Measurements from ENCODE around the gene RAB26.
"Not testable (repeated sequence)": the region's sequence is repeated elsewhere in the genome, so short reads cannot be mapped to it uniquely, and the experiment has no call there.

RAB26 gene

DNA sequence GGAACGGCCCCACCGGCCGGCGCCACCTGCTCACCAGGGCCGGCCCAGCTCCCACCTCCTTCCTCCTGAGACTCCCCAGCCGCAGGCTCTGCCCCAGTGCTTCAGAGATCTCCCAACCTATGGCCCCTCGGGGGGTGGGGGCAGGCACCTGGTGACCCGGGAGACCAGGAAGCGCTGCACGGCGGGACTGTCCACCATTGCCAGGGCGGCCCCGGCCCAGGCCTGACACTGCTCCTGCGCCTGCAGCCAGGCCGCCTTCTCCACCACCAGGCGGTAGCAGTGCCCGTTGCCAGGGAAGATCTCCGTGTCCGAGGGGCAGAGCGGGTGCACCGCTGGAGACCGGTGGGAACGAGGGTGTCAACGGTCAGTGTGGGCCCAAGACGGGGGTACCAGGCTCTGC lies 31.1 kb upstream of the RAB26 start:
- DNase-seq (ENCODE audit: low spot score) = not testable (repeated sequence)

DNA sequence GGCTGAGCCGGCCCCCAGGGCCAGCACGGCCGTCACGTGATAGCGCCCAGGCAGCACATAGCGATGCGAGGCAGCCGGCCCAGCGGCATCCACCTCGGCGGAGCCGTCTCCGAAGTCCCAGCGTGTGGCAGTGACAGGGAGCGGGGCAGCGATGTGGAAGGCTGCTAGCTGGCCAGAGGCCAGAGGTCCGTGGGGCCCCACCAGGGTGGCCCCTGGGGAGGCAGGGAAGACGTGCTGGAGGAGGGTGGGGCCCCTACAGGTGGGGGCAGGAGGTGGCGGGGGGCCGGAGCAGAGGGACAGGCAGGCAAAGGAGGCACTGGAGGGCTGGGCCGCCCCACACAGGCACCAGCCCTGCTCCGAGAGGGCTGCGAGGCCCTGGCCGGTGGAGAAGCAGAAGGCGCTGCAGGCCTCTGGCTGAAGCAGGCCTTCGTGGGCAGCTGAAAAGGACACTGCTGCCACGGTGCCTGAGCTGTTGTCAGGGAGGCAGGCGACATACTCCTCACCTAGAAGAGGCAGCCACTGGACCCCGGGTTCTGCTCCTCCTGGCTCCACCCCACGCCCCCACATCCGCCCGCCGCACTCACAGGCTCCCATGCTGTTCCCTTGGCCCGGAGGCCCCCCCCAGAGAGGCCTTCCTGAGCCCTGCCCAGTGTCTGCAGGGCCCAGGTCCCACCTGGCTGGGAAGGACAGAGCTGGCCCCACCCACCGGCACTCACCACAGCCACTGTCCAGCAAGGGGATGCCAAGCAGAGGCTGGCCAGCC lies 30.3 kb upstream of the RAB26 start:
- DNase-seq (ENCODE audit: low spot score) = not testable (repeated sequence)

DNA sequence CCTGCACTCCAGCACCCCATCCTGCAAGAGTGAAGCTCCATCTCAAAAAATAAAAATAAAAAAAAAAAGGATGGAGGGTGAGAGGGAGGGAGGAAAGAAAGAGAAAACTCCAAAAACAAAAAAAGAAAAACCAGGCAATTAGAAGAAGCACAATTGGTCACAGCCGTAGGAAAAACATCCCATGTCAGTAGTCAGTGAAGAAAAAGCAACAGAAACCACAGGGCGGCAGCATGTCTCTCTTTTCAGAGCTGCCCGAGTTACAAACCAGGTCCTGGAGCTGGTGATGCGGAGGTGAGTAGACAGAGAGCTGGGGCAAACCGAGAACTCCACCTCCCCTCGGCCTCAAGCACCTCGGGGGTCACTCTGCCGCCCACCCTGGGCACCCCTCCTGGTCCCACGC lies 27.1 kb upstream of the RAB26 start:
- DNase-seq (ENCODE audit: low spot score) = not testable (repeated sequence)

DNA sequence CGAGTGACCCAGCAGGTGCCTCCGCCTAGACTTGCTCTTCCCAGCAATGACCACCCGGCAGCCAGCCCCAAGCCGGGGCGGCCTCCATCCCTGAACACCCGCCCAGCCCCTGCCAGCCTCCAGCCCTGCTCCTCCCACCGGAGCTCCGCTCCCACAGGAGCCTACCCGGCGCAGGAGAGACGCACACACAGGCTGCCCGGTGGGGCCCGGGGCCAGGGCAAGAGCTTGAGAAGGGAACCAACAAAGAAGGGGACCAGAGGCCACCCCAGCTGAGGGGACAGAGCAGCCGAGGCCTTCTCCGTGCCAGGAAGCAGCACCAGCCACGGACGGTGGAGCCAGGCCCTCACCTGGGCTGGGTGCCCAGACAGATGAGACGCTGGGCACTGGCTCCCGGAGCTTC lies 26.6 kb upstream of the RAB26 start:
- no peak for DNase-seq (ENCODE audit: low spot score)

DNA sequence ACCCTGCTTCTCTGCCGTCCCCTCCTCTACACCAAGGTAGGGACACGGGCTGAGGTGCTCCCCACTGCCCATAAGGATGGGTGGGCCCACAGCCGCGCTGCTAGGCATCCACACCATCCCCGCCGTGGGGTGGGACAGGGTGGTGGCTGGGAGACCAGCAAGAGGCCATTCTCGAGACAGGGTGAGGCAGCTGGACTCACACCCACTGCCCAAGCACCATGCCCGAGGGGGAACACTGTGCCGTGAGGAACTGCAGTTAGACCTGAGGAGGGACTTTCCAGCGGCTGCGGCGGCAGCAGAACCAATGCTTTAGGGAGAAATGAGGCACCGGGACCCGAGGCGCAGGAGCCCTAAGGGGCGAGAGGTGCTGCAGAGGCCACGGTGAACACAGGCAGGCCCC lies 26.0 kb upstream of the RAB26 start:
- no peak for DNase-seq (ENCODE audit: low spot score)

DNA sequence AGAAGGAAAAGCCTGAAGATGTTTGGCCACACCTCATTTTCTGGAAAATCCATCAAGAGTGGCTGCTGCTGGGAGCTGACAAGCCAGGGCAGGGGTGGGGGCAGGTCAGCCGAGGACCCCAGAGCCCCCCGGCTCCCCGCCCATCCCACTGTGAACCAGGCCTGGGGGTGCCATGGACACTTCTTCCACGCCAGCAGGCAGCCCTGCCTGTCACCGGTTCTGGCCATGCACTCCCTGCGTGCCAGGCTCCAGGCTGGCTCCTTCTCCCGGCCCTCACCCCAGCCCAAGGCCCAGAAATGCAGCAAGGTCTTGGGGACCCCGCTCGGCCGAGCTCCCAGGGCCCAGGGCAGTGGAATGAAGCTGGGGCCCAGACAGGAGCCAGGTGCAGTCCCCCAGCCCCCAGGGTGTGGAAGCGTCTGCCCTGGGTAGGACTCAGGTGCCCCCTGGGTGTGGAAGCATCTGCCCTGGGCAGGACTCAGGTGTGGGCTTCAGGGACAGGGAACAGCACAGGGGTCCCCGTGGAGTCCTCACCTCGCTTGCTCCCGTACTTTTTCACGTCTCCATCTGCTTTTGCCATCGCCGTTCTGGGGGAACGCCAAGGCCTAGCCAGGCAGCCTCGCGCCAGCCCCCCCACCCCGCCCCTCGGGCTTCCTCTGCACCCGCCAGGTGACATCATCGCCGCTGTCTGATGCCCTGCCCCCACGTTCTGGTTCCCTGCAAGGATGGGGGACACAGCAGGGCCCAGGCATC lies 25.3 kb upstream of the RAB26 start:
- DNase-seq (ENCODE audit: low spot score) = not testable (repeated sequence)

DNA sequence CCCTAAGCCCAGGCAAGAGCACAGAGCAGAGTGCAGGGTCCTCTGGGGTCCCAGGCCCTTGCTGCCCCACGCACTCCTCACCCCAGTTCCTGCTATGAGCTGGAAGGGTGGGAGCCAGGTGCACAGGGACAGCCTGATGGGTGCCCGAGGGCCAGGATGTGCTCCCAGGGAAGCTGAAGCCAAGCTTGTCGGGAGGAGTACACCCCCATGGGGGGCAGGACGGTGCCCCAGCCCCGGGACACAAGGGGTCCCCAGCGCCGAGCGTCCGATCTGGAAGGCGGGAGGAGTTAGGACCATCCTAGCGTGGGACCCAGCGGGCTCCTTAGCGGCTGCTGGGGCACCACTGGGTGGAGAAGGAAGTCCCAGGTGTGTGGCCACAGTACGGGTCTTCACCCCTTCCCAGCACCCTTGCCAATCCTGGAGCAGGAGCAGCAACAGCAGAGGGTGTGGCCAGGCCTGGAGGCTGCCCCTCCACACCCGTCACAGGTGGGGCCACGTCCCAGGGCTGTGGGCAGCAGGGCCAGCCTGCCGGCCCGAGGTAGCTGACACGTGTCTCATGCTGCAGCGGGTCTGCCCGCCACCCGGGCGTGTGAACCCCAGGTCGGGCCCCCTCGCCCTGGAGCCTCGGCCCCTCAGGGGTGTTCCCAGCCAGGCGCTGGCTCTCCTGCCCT lies 24.6 kb upstream of the RAB26 start:
- not testable (repeated sequence) for DNase-seq (ENCODE audit: low spot score)

DNA sequence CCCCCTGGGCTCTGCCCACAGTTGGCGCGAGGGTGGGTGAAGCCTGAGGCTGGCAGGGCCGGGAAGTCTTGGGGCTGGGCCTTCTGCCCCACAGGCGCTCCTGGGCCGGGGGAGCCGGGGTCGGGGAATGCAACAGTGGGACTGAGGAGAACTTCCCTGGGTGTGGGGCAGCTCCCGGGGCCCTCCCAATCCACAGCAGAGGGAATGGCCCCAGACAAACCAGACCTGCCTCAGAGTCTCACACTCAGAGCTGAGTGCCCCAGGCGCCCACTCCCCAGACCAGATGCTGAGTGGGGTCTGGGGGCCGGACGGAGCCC lies 24.1 kb upstream of the RAB26 start:
- DNase-seq (ENCODE audit: low spot score) = not testable (repeated sequence)

DNA sequence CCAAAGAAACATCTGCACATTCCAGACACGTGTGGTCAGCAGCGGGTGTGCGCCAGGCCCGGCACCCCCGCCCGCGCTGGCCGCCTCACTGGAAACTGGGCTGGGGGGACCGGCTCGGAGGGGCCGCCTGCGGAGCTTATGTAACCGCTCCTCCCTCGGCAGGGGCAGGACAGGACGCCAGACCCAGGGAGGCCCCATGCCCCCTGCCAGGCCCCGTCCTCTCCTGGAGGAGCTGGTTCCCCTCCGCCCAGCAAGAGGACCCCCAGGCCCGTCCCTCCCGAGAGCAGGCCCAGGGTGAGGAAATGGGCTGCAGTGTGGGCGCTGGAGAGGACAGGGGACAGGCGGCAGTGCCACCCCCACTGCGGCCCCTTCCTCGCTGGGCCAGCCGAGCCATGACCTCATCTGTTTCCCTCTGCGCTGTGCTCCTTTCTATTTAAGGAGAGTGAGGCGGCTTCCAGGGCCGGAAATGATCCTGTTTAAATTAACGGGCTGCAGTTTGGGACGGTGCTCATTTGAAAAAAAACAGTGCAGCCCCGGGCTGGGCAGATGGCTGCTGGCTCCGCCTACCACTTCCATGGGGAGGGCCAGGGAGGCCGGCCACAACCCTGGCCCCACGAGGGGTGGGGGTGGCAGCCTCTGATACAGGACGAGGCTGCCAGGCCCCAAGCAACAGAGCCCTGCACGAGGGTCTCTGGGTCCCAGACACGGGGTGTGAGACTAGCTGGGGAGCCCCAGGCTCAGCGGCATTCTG lies 23.6 kb upstream of the RAB26 start:
- DNase-seq (ENCODE audit: low spot score) = not testable (repeated sequence)

DNA sequence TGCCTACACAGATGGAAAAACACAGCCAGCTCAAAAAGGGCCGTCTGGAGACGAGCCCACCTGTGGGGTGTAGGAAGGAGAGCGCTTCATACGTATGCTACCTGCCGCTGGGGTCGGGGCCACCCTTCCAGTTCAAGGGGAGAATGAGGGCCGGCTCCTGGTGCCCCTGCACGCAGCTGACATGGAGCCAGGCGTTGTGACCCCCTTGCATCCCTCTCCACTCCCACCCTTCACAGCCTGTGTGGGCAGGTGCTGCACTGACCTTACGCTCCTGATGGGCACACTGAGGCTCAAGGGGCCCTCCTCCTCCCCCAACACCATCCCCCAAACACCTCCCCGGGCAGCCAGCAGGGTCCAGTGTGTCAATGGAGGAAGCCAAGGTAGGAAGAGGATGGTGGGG lies 22.8 kb upstream of the RAB26 start:
- DNase-seq (ENCODE audit: low spot score) = not testable (repeated sequence)

DNA sequence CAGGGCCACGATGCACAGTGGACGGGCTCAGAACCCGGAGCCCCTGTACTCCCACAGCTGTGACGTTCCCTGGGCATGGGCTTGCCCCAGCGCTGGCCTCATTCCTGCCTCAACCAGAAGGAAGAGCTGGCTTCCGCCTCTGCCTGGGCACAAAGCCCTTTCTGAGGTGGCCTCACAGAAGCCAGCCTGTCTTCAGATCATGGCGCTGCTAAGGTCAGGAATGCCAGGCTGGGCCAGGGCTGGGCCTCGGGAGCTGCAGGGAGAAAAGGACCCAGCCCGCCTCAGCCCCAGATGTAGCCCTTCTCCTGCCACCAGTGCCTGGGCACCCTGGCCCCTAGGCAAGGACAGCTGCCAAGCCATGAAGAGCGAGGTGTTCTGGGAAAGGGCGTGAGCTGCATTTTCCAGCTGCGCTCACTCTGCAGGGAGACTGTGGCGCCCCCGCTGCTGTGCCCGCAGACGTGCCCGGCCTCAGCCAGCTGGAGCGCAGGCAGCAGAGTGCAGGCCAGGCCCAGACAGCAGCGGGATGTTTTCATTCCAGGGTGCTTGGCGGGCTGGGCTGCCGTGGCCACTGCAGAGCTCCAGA lies 22.2 kb upstream of the RAB26 start:
- not testable (repeated sequence) for DNase-seq (ENCODE audit: low spot score)

DNA sequence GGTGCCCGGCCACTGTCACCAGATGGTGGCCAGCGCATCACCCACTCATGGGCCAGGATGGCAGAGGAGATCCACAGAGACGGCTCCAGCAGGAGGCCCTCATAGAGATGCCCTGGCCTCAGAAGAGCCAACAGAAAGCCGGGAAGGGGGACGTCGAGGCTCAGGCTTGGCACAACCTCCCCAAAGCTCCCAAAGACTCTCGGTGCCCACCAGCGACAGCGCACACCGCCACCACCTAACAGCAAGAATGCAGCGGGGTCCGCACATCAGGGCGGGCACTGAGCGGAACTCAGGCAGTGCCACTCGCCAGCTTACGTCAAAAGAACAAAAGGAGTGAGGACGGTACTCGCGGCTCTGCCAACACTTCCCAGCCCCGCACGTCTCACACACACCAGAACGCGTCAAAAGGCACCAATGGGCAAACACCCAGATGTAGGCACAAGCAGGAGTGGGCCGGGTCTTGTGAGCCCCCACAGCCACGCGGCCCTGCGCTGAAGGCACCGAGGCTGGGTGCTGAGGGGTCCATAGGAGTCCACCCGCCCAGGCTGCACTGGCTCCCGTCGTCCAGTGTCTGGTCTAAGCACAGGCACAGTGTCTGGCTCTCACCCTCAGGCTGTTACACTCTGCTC lies 21.4 kb upstream of the RAB26 start:
- DNase-seq (ENCODE audit: low spot score) = not testable (repeated sequence)

DNA sequence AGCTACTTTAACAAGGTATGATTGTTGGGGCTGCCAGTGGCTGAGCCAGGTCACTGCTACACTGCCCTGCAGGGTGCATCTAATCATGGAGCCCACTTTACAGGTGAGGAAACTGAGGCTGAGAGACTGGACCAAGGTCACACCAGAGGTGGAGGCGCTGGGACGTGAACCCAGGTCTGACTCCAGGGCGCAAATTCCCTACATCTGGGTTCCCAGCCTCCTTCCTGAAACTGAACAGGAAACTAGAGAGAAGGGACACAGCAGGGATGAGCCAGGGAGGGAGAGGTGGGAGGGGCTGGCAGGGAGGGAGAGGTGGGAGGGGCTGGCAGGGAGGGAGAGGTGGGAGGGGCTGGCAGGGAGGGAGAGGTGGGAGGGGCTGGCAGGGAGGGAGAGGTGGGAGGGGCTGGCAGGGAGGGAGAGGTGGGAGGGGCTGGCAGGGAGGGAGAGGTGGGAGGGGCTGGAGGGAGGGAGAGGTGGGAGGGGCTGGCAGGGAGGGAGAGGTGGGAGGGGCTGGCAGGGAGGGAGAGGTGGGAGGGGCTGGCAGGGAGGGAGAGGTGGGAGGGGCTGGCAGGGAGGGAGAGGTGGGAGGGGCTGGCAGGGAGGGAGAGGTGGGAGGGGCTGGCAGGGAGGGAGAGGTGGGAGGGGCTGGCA lies 20.7 kb upstream of the RAB26 start:
- DNase-seq (ENCODE audit: low spot score) = not testable (repeated sequence)

DNA sequence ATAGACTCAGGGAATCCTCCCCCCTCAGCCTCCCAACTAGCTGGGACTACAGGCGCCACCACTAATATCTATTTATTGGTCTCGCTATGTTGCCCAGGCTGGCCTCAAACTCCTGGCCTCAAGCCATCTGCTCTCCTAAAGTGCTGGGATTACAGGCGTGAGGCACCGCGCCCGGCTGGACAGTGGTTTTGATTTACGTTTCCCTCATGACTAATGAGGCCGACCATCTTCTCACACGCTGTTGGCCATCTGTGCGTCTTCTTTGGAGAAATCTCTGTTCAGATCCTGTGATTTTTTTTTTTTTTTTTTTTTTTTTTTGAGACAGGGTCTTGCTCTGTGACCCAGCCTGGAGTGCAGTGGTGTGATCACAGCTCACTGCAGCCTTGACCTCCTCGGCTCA lies 19.2 kb upstream of the RAB26 start:
- not testable (repeated sequence) for DNase-seq (ENCODE audit: low spot score)

DNA sequence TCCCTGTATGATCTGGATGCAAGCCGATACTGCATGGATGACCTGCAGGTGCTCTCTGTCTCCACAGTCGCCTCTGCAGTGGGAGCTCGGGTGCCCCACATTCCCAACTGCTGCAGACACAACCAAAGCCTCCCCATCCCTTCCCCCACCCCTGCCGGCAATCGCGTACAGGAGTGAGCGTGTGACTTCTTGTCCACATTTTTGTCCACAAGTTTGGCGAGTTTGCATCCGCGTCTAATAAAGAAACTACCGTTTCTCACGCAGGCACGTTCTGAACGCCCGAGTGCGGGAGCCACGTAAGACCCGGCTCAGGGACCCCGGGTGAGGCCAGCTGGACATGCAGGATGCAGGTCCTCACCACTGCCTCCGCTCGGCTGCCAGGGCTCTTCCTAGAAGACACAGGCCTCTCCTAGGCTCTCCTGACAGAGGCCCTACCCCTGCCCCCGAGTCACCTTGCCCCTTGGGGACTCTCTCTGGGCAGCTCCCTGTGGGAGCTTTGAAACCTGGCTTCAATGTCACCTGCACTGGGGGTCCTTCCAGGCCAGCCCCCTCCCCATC lies 18.5 kb upstream of the RAB26 start:
- DNase-seq (ENCODE audit: low spot score) = not testable (repeated sequence)

DNA sequence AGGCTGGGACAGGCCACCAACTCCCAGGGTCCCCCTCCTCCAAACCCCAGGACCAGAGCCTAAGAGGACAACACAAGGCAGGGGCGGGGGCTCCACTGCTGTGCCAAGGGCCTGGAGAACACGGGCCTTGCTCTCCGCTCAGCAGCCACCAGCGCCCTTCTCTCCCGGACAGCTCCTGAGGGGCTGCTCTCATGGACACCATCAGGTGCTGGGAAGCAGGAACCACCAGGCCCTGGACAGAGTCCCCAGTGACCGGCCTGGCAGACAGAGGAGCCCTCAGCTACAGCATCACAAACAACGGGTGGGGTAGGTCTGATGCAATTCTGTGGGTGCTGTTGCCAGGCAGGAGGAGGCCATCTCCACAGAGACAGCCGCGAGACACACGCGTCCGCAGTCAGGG lies 14.6 kb upstream of the RAB26 start:
- not testable (repeated sequence) for DNase-seq (ENCODE audit: low spot score)

DNA sequence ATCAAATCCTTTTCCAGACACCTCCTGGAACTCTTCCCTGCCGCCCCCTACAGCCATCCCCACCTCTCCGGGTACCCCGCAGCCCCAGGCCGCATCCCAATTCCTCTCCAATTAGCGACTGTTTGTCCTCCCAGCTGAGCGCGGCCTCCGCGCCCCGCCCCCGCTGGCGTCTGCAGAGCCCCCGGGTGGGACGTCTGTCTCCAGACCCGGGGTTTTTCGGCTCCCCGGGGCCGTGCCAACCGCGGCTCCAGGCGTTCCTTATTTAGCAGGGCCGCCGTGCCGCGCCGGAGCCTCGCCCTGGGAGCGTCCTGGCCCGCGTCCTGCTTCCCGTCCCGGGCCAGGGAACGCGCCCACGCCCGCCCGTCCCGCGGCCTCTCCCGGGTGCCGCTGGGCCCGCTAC lies 13.4 kb upstream of the RAB26 start:
- DNase-seq (ENCODE audit: low spot score) = not testable (repeated sequence)

DNA sequence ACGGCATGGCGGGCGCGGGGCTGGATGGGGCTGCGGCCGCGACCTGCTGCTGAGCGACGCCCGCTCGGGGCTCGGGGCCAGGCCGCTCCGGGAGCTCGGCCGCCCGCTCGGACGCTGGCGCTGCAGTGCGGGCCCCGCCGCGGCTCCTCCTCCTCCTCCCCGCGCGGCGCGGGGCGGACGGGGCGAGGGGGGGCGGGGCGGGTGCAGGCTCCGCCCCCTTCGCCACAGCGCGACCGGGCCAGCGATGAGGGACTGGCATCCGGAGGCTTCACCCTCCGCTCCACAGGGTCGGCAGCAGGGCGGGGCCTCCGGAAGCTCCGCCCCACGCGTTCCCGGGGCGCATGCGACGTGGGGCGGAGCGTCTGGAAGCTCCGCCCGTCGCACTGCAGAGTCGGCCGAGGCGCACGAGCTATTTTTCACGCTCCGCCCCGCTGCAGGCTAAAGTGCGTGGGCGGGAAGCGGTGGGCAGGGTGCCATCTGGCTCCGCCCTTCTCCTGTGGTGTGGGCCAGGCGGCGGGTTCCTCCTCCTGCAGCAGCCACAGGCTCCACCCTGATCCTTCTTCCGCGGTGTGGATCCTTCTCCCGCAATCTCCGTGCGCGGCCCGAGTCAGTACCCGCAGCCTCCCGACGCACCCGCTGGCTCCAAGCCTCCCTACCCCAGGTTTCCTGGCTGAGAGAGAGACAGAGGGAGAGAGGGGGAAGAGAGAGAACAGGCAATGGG lies 12.5 kb upstream of the RAB26 start, which contains the start of gene PKD1:
Gene PKD1 (minus strand): TSS at position 129 of the 721 bp plus-strand sequence. CDS start 209 bp downstream, outside the sequence.
- DNase-seq (ENCODE audit: low spot score) = not testable (repeated sequence)

DNA sequence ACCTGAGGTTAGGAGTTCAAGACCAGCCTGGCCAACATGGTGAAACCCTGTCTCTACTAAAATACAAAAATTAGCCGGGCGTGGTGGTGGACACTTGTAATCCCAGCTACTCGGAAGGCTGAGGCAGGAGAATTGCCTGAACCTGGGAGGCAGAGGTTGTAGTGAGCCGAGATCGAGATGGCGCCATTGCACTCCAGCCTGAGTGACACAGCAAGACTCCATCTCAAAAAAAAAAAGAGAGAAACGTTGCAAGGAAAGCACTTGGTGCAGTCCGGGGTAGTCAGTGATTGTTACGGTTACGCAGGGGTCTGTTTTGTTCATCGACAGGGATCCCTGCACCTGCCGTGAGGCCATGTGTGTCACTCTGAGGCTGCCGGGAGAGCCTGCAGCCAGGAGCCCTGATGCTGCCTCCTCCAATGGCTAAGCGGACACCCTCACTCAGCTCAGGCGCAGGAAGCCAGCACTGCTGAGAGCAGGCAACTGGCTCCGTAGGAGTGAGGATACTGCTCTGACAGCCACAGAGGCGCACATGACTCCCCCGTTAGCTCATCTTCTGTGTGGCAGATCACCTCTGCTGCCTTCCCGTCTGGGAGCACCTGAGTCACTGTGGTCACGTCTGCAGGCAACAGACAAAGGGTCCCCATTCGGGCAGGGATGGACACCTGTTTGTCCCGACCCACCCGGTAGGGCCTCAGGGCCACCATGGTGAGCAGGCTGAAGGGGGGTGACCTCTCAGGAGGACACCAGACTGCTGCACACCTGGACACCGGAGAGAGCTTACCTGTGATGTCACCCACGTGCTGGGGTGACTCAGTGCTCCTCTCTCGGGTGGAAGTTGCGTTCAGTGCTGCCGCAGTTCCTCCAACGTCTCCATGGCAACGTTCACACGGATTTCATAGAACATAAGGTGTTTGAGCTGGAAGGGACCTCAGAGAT lies 5.2 kb upstream of the RAB26 start:
- no peak for DNase-seq (ENCODE audit: low spot score)
